ENCODE measurements around the gene METRN.

DNA sequence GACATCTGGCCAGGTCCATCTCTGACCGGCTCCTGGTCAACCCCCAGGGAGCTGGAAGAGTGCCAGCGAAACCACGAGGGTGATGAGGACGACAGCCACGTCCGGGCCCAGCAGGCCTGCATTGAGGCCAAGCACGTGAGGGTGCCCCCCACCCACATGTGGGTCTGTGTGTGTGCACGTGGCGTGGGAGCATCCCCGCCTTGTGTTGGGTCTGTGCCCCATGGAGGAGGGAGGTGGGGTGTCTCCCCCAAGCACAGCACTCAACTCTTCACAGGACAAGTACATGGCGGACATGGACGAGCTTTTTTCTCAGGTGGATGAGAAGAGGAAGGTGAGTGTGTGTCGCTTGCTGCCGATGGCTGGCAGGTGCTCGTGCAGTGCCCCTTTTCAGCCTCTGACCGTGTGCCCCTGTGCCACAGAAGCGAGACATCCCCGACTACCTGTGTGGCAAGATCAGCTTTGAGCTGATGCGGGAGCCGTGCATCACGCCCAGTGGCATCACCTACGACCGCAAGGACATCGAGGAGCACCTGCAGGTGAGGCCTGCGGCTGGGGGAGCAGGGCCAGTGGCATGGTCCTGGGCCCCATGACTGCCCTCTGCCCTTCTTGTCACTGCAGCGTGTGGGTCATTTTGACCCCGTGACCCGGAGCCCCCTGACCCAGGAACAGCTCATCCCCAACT, 33.0 kb upstream of the METRN start:
- TF ChIP-seq EZH2 (IDR thresholded peaks at IDR 0.05; ENCODE audit: insufficient read depth, poor library complexity, severe bottlenecking) = no peak
- no peak for TF ChIP-seq EZH2phosphoT487 (IDR thresholded peaks at IDR 0.05; ENCODE audit: insufficient read depth, low read depth)
